ENCODE results near the gene BCO1. TPM values are rescaled to one million over a fixed set of nuclear protein-coding genes. Genes with fewer than 3 reads are reported as not detected.
A peak's percentile ranks its signal among the peaks of the same experiment; 100 is the strongest.

The BCO1 gene
- total RNA-seq, 1 donor from 2014 or later = not detected

- no peak for DNase-seq (ENCODE audit: low spot score)
- no peak overlapping the region for H3K27ac Mint-ChIP-seq
- peaks cover 2% of the 10 kb centered on the region for H3K36me3 Mint-ChIP-seq (ENCODE audit: low read depth)
- H3K4me1 Mint-ChIP-seq (ENCODE audit: low read depth) = peaks cover 59% of the 10 kb centered on the region
- no peak overlapping the region for H3K4me3 Mint-ChIP-seq
- intact Hi-C loops (cut with micrococcal nuclease) = loop anchor here (5.0 to 10.0 kb wide), 2 partner anchors 49 to 1336 kb away; no protein-coding TSS in a partner anchor
- H3K9me3 Mint-ChIP-seq = no peaks in the 10 kb centered on the region
- no peaks in the 10 kb centered on the region for H3K27me3 Mint-ChIP-seq (ENCODE audit: insufficient read depth)
Observed at GRCh38 chr16:81318711-81319110, 80.2 kb downstream of the BCO1 start.

GRCh38 chr16:81319221-81319912 lies 80.9 kb downstream of the BCO1 start:
- Mint-ChIP-seq H3K36me3 (ENCODE audit: low read depth) (peaks cover 4% of the 10 kb centered on the region), H3K4me3 (no peak overlapping the region), H3K4me1 (ENCODE audit: low read depth) (peaks cover 52% of the 10 kb centered on the region), H3K27me3 (ENCODE audit: insufficient read depth) (no peaks in the 10 kb centered on the region), H3K9me3 (no peaks in the 10 kb centered on the region), H3K27ac (no peak overlapping the region)
- intact Hi-C loops (cut with micrococcal nuclease) = loop anchor here (5.0 to 10.0 kb wide), 2 partner anchors 48 to 1335 kb away; no protein-coding TSS in a partner anchor
- no peak for DNase-seq (ENCODE audit: low spot score)

- Mint-ChIP-seq H3K4me3 (no peak overlapping the region), H3K9me3 (no peaks in the 10 kb centered on the region), H3K4me1 (ENCODE audit: low read depth) (peaks cover 46% of the 10 kb centered on the region), H3K27me3 (ENCODE audit: insufficient read depth) (no peaks in the 10 kb centered on the region), H3K27ac (no peak overlapping the region), H3K36me3 (ENCODE audit: low read depth) (peaks cover 8% of the 10 kb centered on the region)
- intact Hi-C loops (cut with micrococcal nuclease) = no loop called here
- DNase-seq (ENCODE audit: low spot score) = no peak
Observed at GRCh38 chr16:81321039-81321438, 82.5 kb downstream of the BCO1 start.

GRCh38 chr16:81321536-81321935 lies 83.0 kb downstream of the BCO1 start:
- H3K4me3 Mint-ChIP-seq = no peak overlapping the region
- no peaks in the 10 kb centered on the region for H3K27me3 Mint-ChIP-seq (ENCODE audit: insufficient read depth)
- intact Hi-C loops (cut with micrococcal nuclease) = no loop called here
- H3K36me3 Mint-ChIP-seq (ENCODE audit: low read depth) = peaks cover 7% of the 10 kb centered on the region
- no peak for DNase-seq (ENCODE audit: low spot score)
- no peaks in the 10 kb centered on the region for H3K9me3 Mint-ChIP-seq
- peaks cover 41% of the 10 kb centered on the region for H3K4me1 Mint-ChIP-seq (ENCODE audit: low read depth)
- no peak overlapping the region for H3K27ac Mint-ChIP-seq

- DNase-seq (ENCODE audit: low spot score) = no peak
- intact Hi-C loops (cut with micrococcal nuclease) = no loop called here
- H3K4me1 Mint-ChIP-seq (ENCODE audit: low read depth) = peaks cover 17% of the 10 kb centered on the region
- no peaks in the 10 kb centered on the region for H3K27me3 Mint-ChIP-seq (ENCODE audit: insufficient read depth)
- H3K27ac Mint-ChIP-seq = no peak overlapping the region
- no peak overlapping the region for H3K4me3 Mint-ChIP-seq
- H3K9me3 Mint-ChIP-seq = no peaks in the 10 kb centered on the region
- peaks cover 7% of the 10 kb centered on the region for H3K36me3 Mint-ChIP-seq (ENCODE audit: low read depth)
Observed at GRCh38 chr16:81324808-81325207, 86.3 kb downstream of the BCO1 start.

GRCh38 chr16:81327011-81327410 lies 88.5 kb downstream of the BCO1 start:
- Mint-ChIP-seq H3K27ac (no peak overlapping the region), H3K9me3 (no peaks in the 10 kb centered on the region), H3K27me3 (ENCODE audit: insufficient read depth) (no peaks in the 10 kb centered on the region), H3K4me1 (ENCODE audit: low read depth) (peaks cover 11% of the 10 kb centered on the region), H3K4me3 (no peak overlapping the region), H3K36me3 (ENCODE audit: low read depth) (peaks cover 7% of the 10 kb centered on the region)
- no peak for DNase-seq (ENCODE audit: low spot score)
- intact Hi-C loops (cut with micrococcal nuclease) = no loop called here

GRCh38 chr16:81327447-81328196 lies 89.1 kb downstream of the BCO1 start:
- peaks cover 10% of the 10 kb centered on the region for H3K36me3 Mint-ChIP-seq (ENCODE audit: low read depth)

GRCh38 chr16:81329947-81330346 lies 91.5 kb downstream of the BCO1 start:
- peaks cover 7% of the 10 kb centered on the region for H3K36me3 Mint-ChIP-seq (ENCODE audit: low read depth)
- no peak overlapping the region for H3K27ac Mint-ChIP-seq
- no peaks in the 10 kb centered on the region for H3K9me3 Mint-ChIP-seq
- no peaks in the 10 kb centered on the region for H3K27me3 Mint-ChIP-seq (ENCODE audit: insufficient read depth)
- intact Hi-C loops (cut with micrococcal nuclease) = loop anchor here (1.0 kb wide), 1 partner anchor 26 kb away; no protein-coding TSS in a partner anchor
- peaks cover 6% of the 10 kb centered on the region for H3K4me1 Mint-ChIP-seq (ENCODE audit: low read depth)
- DNase-seq (ENCODE audit: low spot score) = no peak
- no peak overlapping the region for H3K4me3 Mint-ChIP-seq

More at GRCh38 chr16:81327447-81328196, 89.1 kb downstream of the BCO1 start:
- no peak overlapping the region for H3K27ac Mint-ChIP-seq
- H3K27me3 Mint-ChIP-seq (ENCODE audit: insufficient read depth) = no peaks in the 10 kb centered on the region
- intact Hi-C loops (cut with micrococcal nuclease) = no loop called here
- DNase-seq (ENCODE audit: low spot score) = no peak
- peaks cover 14% of the 10 kb centered on the region for H3K4me1 Mint-ChIP-seq (ENCODE audit: low read depth)
- no peak overlapping the region for H3K4me3 Mint-ChIP-seq
- H3K9me3 Mint-ChIP-seq = no peaks in the 10 kb centered on the region

GRCh38 chr16:81333356-81333755 lies 94.9 kb downstream of the BCO1 start:
- no peak overlapping the region for H3K27ac Mint-ChIP-seq
- H3K4me1 Mint-ChIP-seq (ENCODE audit: low read depth) = peaks cover 13% of the 10 kb centered on the region
- H3K27me3 Mint-ChIP-seq (ENCODE audit: insufficient read depth) = no peaks in the 10 kb centered on the region
- no peak for DNase-seq (ENCODE audit: low spot score)
- no peaks in the 10 kb centered on the region for H3K9me3 Mint-ChIP-seq
- H3K4me3 Mint-ChIP-seq = no peak overlapping the region
- intact Hi-C loops (cut with micrococcal nuclease) = no loop called here
- H3K36me3 Mint-ChIP-seq (ENCODE audit: low read depth) = peaks cover 10% of the 10 kb centered on the region

- DNase-seq (ENCODE audit: low spot score) = no peak
- Mint-ChIP-seq H3K27me3 (ENCODE audit: insufficient read depth) (no peaks in the 10 kb centered on the region), H3K9me3 (peaks cover 6% of the 10 kb centered on the region), H3K27ac (peak overlapping the region; percentile 53), H3K4me1 (ENCODE audit: low read depth) (peaks cover 13% of the 10 kb centered on the region), H3K36me3 (ENCODE audit: low read depth) (peaks cover 17% of the 10 kb centered on the region), H3K4me3 (no peak overlapping the region)
- intact Hi-C loops (cut with micrococcal nuclease) = loop anchor here (1.0 to 2.0 kb wide), 3 partner anchors 19 to 25 kb away; partner anchors contain the start of gene GAN
Observed at GRCh38 chr16:81335669-81336068, 97.2 kb downstream of the BCO1 start.

GRCh38 chr16:81337097-81337496 lies 98.6 kb downstream of the BCO1 start:
- peaks cover 16% of the 10 kb centered on the region for H3K9me3 Mint-ChIP-seq
- intact Hi-C loops (cut with micrococcal nuclease) = no loop called here
- no peak overlapping the region for H3K27ac Mint-ChIP-seq
- H3K36me3 Mint-ChIP-seq (ENCODE audit: low read depth) = peaks cover 18% of the 10 kb centered on the region
- H3K27me3 Mint-ChIP-seq (ENCODE audit: insufficient read depth) = no peaks in the 10 kb centered on the region
- no peak overlapping the region for H3K4me3 Mint-ChIP-seq
- no peak for DNase-seq (ENCODE audit: low spot score)
- H3K4me1 Mint-ChIP-seq (ENCODE audit: low read depth) = peaks cover 13% of the 10 kb centered on the region
